Adipocyte (in vitro differentiated cells): Measurements from ENCODE around the gene KLC4.
"Not testable (repeated sequence)": the region's sequence is repeated elsewhere in the genome, so short reads cannot be mapped to it uniquely, and the experiment has no call there.

Experiments used
- DNase-seq: peaks from one replicate; pipeline ENCODE4 v3.0.0-alpha.2; 2015; ENCODE audit warnings: low read depth
- H3K27me3 ChIP-seq: replicated peaks from 2 replicates; pipeline ENCODE4 v1.7.0; 2013; ENCODE audit warnings: mild to moderate bottlenecking, low read length, moderate library complexity; ENCODE audit not compliant: control insufficient read depth, insufficient read depth
- H3K36me3 ChIP-seq: 2 replicates; pipeline ENCODE4 v1.7.0; 2013; ENCODE audit warnings: low read length, mild to moderate bottlenecking, moderate library complexity; ENCODE audit not compliant: control insufficient read depth, insufficient read depth, severe bottlenecking
- H3K4me1 ChIP-seq: 2 replicates; pipeline ENCODE4 v1.7.0; 2013; ENCODE audit warnings: mild to moderate bottlenecking, low read length, moderate library complexity; ENCODE audit not compliant: control insufficient read depth, insufficient read depth
- H3K4me3 ChIP-seq: 2 replicates; pipeline ENCODE4 v1.7.0; 2013; ENCODE audit warnings: mild to moderate bottlenecking, low read length, moderate library complexity
- H3K9ac ChIP-seq: 2 replicates; pipeline ENCODE4 v1.7.0; 2013; ENCODE audit warnings: mild to moderate bottlenecking, low read length, moderate library complexity
- H3K9me3 ChIP-seq: 2 replicates; pipeline ENCODE4 v1.7.0; 2013; ENCODE audit warnings: mild to moderate bottlenecking, low read length, moderate library complexity; ENCODE audit not compliant: control insufficient read depth

The KLC4 gene

GRCh38 chr6:43037706-43038105, 21.7 kb upstream of the KLC4 start:
- H3K9me3 ChIP-seq, result no peaks in the 10 kb centered on the region
- peaks cover 70% of the 10 kb centered on the region for H3K36me3 ChIP-seq
- H3K4me3 ChIP-seq, result no peak overlapping the region
- DNase-seq, result no peak
- no peaks in the 10 kb centered on the region for H3K4me1 ChIP-seq
- H3K9ac ChIP-seq, result no peak overlapping the region
- H3K27me3 ChIP-seq, result no peaks in the 10 kb centered on the region

DNA sequence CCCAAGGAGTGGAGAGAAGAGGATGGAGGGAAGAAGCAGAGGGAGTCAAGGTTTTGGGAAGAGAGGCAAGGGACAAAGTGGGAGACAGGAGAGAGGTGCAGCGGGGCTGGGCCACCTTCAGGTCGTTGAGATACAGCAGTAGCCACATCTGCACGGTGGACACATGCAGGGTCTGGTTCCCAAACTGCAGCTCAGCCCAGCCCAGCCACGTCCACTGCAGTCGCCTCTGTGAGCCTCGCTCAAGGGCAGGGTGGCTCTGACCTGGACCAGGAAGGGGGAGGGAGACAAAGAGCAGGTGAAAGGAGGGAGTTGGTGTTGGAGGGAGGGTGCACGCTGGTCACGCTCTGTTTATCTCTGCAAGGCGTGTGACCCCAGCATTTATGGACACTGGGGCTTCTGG, 20.7 kb upstream of the KLC4 start:
- no peak overlapping the region for H3K9ac ChIP-seq
- H3K27me3 ChIP-seq, result no peaks in the 10 kb centered on the region
- H3K4me1 ChIP-seq, result no peaks in the 10 kb centered on the region
- peaks cover 74% of the 10 kb centered on the region for H3K36me3 ChIP-seq
- DNase-seq, result no peak
- no peaks in the 10 kb centered on the region for H3K9me3 ChIP-seq
- no peak overlapping the region for H3K4me3 ChIP-seq

DNA sequence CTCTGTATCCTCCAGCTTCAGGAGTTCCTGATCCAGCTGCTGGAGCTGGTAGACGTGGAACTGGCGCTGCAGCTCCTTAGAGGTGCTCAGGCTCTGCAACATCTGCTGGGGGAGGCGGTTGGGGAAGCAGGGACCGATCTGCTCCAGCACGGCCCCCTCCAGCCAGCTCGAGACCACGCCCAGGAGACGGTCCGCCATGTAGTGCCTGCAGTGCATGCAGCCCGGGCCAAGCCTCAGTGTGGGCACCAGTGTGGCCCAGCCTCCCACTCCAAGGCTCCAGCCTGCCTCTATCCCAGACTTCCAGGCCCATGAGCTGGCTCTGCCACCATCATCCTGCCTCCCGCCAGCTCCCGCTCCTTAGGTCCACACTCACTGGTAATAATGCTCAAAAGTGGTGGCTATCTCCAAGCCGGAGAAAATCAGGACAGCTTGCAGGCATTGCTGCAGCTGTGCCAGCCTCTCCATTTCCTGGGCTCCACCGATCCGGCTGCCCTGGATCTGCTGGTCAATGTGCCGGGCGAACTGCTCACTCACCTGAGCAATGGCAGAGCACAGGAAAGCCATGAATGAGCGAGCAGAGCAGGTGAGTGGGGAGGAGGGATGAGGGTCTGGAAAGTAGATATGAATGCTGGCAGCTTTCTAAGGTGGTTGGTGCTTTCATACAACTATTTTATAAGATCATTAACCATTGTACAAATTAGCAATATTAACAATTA, 18.7 kb upstream of the KLC4 start:
- Histone ChIP-seq H3K9me3 (no peaks in the 10 kb centered on the region), H3K4me1 (no peaks in the 10 kb centered on the region), H3K9ac (no peak overlapping the region), H3K27me3 (no peaks in the 10 kb centered on the region), H3K4me3 (no peak overlapping the region), H3K36me3 (peaks cover 77% of the 10 kb centered on the region)
- DNase-seq, result no peak

GRCh38 chr6:43041475-43041874, 18.0 kb upstream of the KLC4 start:
- peaks cover 81% of the 10 kb centered on the region for H3K36me3 ChIP-seq
- H3K4me3 ChIP-seq, result not testable (repeated sequence)

GRCh38 chr6:43043310-43043709, 16.1 kb upstream of the KLC4 start:
- H3K4me1 ChIP-seq, result no peaks in the 10 kb centered on the region
- no peak for DNase-seq
- H3K9me3 ChIP-seq, result no peaks in the 10 kb centered on the region
- no peak overlapping the region for H3K9ac ChIP-seq
- H3K4me3 ChIP-seq, result no peak overlapping the region
- H3K36me3 ChIP-seq, result peaks cover 79% of the 10 kb centered on the region
- no peaks in the 10 kb centered on the region for H3K27me3 ChIP-seq

More at GRCh38 chr6:43041475-43041874, 18.0 kb upstream of the KLC4 start:
- DNase-seq, H3K27me3 ChIP-seq, H3K9ac ChIP-seq, H3K4me1 ChIP-seq, H3K9me3 ChIP-seq: not testable (repeated sequence)

DNA sequence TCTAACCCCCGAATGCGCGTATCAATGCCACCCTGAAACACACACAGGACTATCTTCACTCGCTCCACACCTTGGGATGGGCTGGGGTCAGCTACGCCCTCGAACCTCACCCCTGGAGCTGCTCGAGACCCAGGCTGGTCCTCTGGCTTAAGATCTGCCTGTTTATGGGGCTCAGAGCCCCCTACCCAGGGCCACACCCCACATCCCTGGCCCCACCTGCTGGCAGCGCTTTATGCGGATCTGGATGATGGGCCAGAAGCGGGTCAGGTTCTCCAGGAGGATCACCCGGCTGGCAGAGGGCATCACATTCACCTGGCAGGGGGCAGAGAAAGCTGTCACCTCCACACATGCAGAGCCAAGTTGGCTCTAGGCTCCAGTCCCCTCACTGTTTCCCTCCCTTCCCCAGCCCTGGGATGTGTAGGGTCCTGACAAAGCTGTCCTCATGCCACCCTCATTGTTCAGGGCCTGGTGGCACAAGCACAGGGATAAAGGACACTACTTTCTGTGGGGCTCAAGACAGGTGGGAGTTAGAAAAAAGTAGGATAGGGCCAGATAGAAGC, 14.0 kb upstream of the KLC4 start:
- Histone ChIP-seq H3K9me3 (no peaks in the 10 kb centered on the region), H3K9ac (no peak overlapping the region), H3K4me3 (no peak overlapping the region), H3K36me3 (peaks cover 79% of the 10 kb centered on the region), H3K27me3 (no peaks in the 10 kb centered on the region), H3K4me1 (no peaks in the 10 kb centered on the region)
- DNase-seq, result no peak

GRCh38 chr6:43047998-43048397, 11.4 kb upstream of the KLC4 start:
- Histone ChIP-seq H3K4me3 (no peak overlapping the region), H3K9ac (no peak overlapping the region), H3K27me3 (no peaks in the 10 kb centered on the region), H3K36me3 (peaks cover 67% of the 10 kb centered on the region), H3K4me1 (peaks cover 20% of the 10 kb centered on the region), H3K9me3 (no peaks in the 10 kb centered on the region)
- no peak for DNase-seq

DNA sequence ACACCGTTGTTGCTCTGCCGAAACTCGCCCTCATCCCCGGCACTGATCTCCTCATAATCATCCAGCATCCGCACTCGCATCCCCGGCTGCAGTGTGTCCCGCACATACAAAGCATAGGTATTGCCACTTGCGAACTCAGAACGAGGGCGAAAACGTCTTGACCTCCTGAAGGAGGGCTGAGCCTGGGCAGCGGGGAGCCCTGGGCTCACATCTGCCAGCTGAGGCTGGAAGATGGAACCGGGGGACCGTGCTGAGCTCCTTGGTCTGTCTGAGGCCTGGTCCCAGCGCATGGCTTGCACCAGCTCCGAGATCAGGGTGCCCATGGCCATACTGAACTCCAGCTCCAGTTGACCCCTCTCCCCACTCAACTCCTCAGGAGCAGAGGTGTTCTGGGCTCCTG, 8.4 kb upstream of the KLC4 start:
- Histone ChIP-seq H3K9ac (no peak overlapping the region), H3K27me3 (no peaks in the 10 kb centered on the region), H3K4me3 (peak overlapping the region; percentile 35), H3K36me3 (peaks cover 56% of the 10 kb centered on the region), H3K9me3 (no peaks in the 10 kb centered on the region), H3K4me1 (peaks cover 26% of the 10 kb centered on the region)
- no peak for DNase-seq

GRCh38 chr6:43052225-43052841, 7.1 kb upstream of the KLC4 start:
- no peaks in the 10 kb centered on the region for H3K9me3 ChIP-seq
- H3K36me3 ChIP-seq, result peaks cover 47% of the 10 kb centered on the region
- H3K27me3 ChIP-seq, result no peaks in the 10 kb centered on the region
- peaks cover 26% of the 10 kb centered on the region for H3K4me1 ChIP-seq
- peak overlapping the region; percentile 98 for H3K9ac ChIP-seq
- DNase-seq, result no peak
- peak overlapping the region; percentile 90 for H3K4me3 ChIP-seq

DNA sequence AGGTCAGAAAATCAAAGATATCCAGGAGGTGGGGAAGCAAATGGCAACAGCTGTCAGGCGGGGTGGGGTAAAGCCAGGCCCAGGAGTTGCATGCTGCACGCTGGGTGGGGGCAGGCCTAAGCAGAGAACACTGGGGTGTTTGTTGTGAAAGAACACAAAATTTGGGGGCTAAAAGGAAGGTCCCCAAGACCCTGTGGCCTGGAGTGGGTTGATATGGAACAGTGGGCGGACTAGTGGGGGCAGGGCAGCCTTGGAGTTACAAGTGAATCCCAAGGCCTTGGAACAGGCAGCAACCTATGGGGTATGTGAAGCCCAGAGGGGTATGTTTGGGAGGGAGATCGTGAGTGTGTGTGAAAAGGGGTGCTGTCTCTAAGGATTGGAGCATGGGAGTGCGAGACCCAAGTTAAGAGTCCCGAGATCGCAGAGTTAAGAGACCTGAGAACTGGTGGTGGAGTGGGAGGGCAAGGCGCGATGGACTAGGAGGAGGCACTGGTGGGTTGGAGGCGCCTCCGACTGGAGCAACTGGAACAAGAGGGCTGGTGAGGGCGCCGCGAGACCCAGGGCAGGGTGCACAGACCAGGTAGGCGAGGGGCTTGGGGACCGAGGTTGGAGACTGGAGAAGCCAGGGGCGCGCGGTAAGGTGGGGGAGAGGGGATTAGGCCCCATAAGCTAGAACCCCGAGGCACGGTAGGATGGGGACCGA, 6.4 kb upstream of the KLC4 start:
- Histone ChIP-seq H3K36me3 (peaks cover 45% of the 10 kb centered on the region), H3K4me3 (peak overlapping the region; percentile 90), H3K27me3 (no peaks in the 10 kb centered on the region), H3K9me3 (no peaks in the 10 kb centered on the region), H3K4me1 (peaks cover 28% of the 10 kb centered on the region), H3K9ac (peak overlapping the region; percentile 98)
- peak; percentile 37 for DNase-seq

DNA sequence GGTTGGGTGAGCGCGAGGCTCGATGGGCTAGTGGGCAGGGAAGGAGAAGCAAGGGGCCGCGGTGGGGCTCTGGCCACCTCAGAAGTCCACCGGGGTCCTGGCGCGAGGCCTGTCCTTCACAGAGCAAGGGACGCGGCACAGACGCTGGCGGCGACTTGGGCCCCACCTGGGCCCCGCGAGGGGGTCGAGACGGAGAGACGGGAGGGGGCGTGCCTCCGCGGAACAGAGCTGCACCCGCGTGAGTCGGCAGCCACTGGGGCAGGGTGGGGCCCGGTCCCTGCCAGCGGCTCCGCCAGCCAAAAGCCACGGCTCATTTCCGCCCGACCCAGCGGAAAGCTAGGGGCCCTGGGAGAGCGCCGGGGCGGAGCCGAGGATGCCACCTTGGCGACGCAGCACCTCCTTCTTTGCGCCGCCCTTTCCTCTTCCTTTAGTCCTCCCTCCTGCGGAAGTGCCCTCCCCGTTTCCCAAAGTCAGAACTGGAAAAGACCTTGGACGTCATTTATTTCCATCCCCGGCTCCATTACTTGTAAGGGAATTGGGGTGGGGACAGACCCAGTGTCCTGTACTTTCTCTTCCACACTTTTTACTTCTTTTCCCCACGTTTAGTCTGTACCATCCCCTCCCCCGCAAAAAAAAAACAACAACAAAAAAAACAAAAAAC, 5.8 kb upstream of the KLC4 start, which contains the start of gene CUL7:
CUL7 (minus strand) TSS at position 307 of the 661 bp plus-strand sequence. CDS start 1,063 bp downstream, outside the sequence.
- H3K36me3 ChIP-seq, result peaks cover 40% of the 10 kb centered on the region
- H3K4me1 ChIP-seq, result peaks cover 35% of the 10 kb centered on the region
- H3K9me3 ChIP-seq, result no peaks in the 10 kb centered on the region
- DNase-seq, result peak; percentile 98
- H3K4me3 ChIP-seq, result peak within 1 kb of the TSS; percentile 90
- peak within 1 kb of the TSS; percentile 98 for H3K9ac ChIP-seq
- H3K27me3 ChIP-seq, result no peaks in the 10 kb centered on the region
